HepG2 (cell line): Measurements from ENCODE around the gene MED13. TPM values are rescaled to one million over a fixed set of nuclear protein-coding genes. Genes with fewer than 3 reads are reported as not detected.
A peak's percentile ranks its signal among the peaks of the same experiment; 100 is the strongest.

Source experiments
- ATAC-seq: fragments of 200-7000 bp; cut with Tn5 transposase; 3 replicates; pipeline ENCODE4 v1.9.1; 2020; ENCODE audit warnings: mild to moderate bottlenecking, moderate library complexity
- BruUV-seq: library from RNA; stranded (reverse); fragments of 400-500 nt; replicated peaks from 2 replicates; lab custom pipeline; 2021; lab: Mats Ljungman, UMichigan
- CTCF ChIA-PET: fragments of 300-600 bp; formaldehyde crosslinking; extraction: SDS; loops from one replicate; lab custom pipeline; 2021; ENCODE audit warnings: low total read pairs, inconsistent platforms, low intra/inter-chr PET ratio; lab: Yijun Ruan, JAX
- POLR2A ChIA-PET: fragments of 350-600 bp; sonication (Branson Sonifier 250); formaldehyde crosslinking; loops from one replicate; lab custom pipeline; 2020; ENCODE audit warnings: antibody characterized with exemption, inconsistent platforms; lab: Yijun Ruan, JAX
- DNase-seq: peaks from one replicate; pipeline ENCODE4 v3.0.0-alpha.2; 2015; ENCODE audit warnings: low spot score
- FAIRE-seq: peaks from 3 replicates; lab custom pipeline; 2011; peaks lifted over from hg19 to GRCh38; lab: Jason Lieb, UNC
- H2AFZ ChIP-seq: one replicate; pipeline ENCODE4 v1.6.1; 2011; ENCODE audit warnings: low read length, inconsistent platforms
- H3K27ac ChIP-seq: fragments of 300-600 bp; 3 replicates; pipeline ENCODE4 v1.8.0; 2011; ENCODE audit warnings: mixed run types, mild to moderate bottlenecking, mixed read lengths, low read length, inconsistent platforms; ENCODE audit not compliant: insufficient read depth; ENCODE audit errors: extremely low read length
- H3K27me3 ChIP-seq, 2 experiments: fragments of 200-600 bp in 1 of 2; 2 replicates in 1 of 2; 3 replicates in 1 of 2; pipeline versions ENCODE4 v1.6.0 to v1.8.0; 2011; ENCODE audit warnings: low read length in 2 of 2, mild to moderate bottlenecking in 2 of 2, moderate library complexity in 2 of 2, inconsistent platforms in 1 of 2; ENCODE audit not compliant: insufficient read depth in 2 of 2, control insufficient read depth in 1 of 2
- H3K36me3 ChIP-seq, 2 experiments: fragments of 200-600 bp in 1 of 2; replicated peaks in 1 of 2; 2 replicates in 1 of 2; 3 replicates in 1 of 2; pipeline versions ENCODE4 v1.5.1 to v1.8.0; 2011; ENCODE audit warnings: low read length in 2 of 2, inconsistent platforms in 1 of 2; ENCODE audit not compliant: insufficient read depth in 2 of 2, control insufficient read depth in 1 of 2
- H3K4me1 ChIP-seq: 2 replicates; pipeline ENCODE4 v1.5.1; 2012; ENCODE audit warnings: low read length, inconsistent platforms; ENCODE audit not compliant: insufficient read depth
- H3K4me2 ChIP-seq: 2 replicates; pipeline ENCODE4 v1.6.0; 2011; ENCODE audit warnings: low read depth, low read length, inconsistent platforms
- H3K4me3 ChIP-seq, 3 experiments: fragments of 200-600 bp in 1 of 3; sonication (generic), shearing (Covaris generic) in 1 of 3; replicated peaks in 1 of 3; 2 replicates each; pipeline ENCODE4 v1.5.1; 2011 to 2016; ENCODE audit warnings: low read length in 3 of 3, inconsistent platforms in 2 of 3, low read depth in 2 of 3, mild to moderate bottlenecking in 2 of 3, control low read depth in 1 of 3, mixed read lengths in 1 of 3; ENCODE audit not compliant: insufficient read depth in 1 of 3
- H3K79me2 ChIP-seq: one replicate; pipeline ENCODE4 v1.6.1; 2011; ENCODE audit warnings: low read length, inconsistent platforms; ENCODE audit not compliant: insufficient read depth
- H3K9ac ChIP-seq: 2 replicates; pipeline ENCODE4 v1.6.0; 2011; ENCODE audit warnings: mild to moderate bottlenecking, low read depth, low read length, inconsistent platforms; ENCODE audit not compliant: insufficient read depth
- H3K9me3 ChIP-seq: 2 replicates; pipeline ENCODE4 v1.5.1; 2012; ENCODE audit warnings: mild to moderate bottlenecking, low read length
- H4K20me1 ChIP-seq: 2 replicates; pipeline ENCODE4 v1.6.0; 2011; ENCODE audit warnings: inconsistent platforms, mild to moderate bottlenecking, low read length, moderate library complexity; ENCODE audit not compliant: insufficient read depth
- HOXD1 ChIP-seq: sonication (generic); formaldehyde crosslinking; IDR thresholded peaks from 2 replicates; pipeline ENCODE4 v1.5.0; 2020; ENCODE audit warnings: missing genetic modification reagents
- IKZF1 ChIP-seq: fragments of 450-650 bp; IDR thresholded peaks from 2 replicates; pipeline ENCODE4 v1.7.1; 2016
- MTA3 ChIP-seq: sonication (generic); formaldehyde crosslinking; IDR thresholded peaks from 2 replicates; pipeline ENCODE4 v1.4.0; 2020; ENCODE audit warnings: missing genetic modification reagents
- TFDP2 ChIP-seq: sonication (generic); formaldehyde crosslinking; IDR thresholded peaks from 2 replicates; pipeline ENCODE4 v1.4.0; 2020; ENCODE audit warnings: missing genetic modification reagents
- ZBTB37 ChIP-seq: sonication (generic); formaldehyde crosslinking; IDR thresholded peaks from 2 replicates; pipeline ENCODE4 v1.4.0; 2020; ENCODE audit warnings: mild to moderate bottlenecking, missing genetic modification reagents
- ZNF619 ChIP-seq: sonication (generic); formaldehyde crosslinking; IDR thresholded peaks from 2 replicates; pipeline ENCODE4 v1.4.0; 2020; ENCODE audit warnings: mild to moderate bottlenecking, missing genetic modification reagents
- ZNF792 ChIP-seq: IDR thresholded peaks from 2 replicates; pipeline ENCODE4 v1.6.1; 2016
- WGBS: methylation state at CpG from one replicate; pipeline ENCODE4 v1.1.6; 2017; ENCODE audit warnings: low lambda C conversion rate; 5-methylcytosine and 5-hydroxymethylcytosine counted together
- in situ Hi-C: cut with HindIII; loops from 2 replicates; pipeline ENCODE4 v1.10.0; 2017; ENCODE audit warnings: low pct_unique_long_range_greater_than_20kb; ENCODE audit not compliant: extremely low pct_ligation_motif_present
- intact Hi-C: fragments of 100-400 bp; cut with micrococcal nuclease; formaldehyde crosslinking; loops from one replicate; pipeline ENCODE4 v1.10.0; 2022; ENCODE audit not compliant: unreplicated experiment
- polyA plus RNA-seq, 8 experiments: library from polyadenylated mRNA; depleted of rRNA in 3 of 8; stranded (reverse) in 7 of 8; unstranded in 1 of 8; fragments of >200 nt; fragmentation: Illumina TruSeq in 4 of 8; extraction: Trizol in 4 of 8; gene quantifications; 2 replicates each; pipeline versions ENCODE4 v1.2.1 to v1.2.3, GENCODE V29; 2011 to 2016; ENCODE audit warnings: low read depth in 4 of 8, missing spikeins in 1 of 8, mixed read lengths in 1 of 8; ENCODE audit not compliant: insufficient read depth in 1 of 8
- total RNA-seq, 5 experiments: library from RNA; depleted of rRNA; stranded (reverse); fragments of >200 nt; fragmentation: Illumina TruSeq; extraction: Trizol; gene quantifications; 2 replicates each; pipeline ENCODE4 v1.2.3, GENCODE V29; 2016; ENCODE audit warnings: low read depth in 1 of 5
- TF ChIP-seq, protein P1 (sequence below): sonication (generic); formaldehyde crosslinking; IDR thresholded peaks from 2 replicates; pipeline ENCODE4 v1.4.0; 2020; ENCODE audit warnings: missing genetic modification reagents, low read depth, mild to moderate bottlenecking, borderline replicate concordance
- TF ChIP-seq, protein P2 (sequence below): sonication (generic); formaldehyde crosslinking; IDR thresholded peaks from 2 replicates; pipeline ENCODE4 v1.9.0; 2021; ENCODE audit warnings: mild to moderate bottlenecking, missing genetic modification reagents

The MED13 gene
- total and polyA plus RNA-seq, 2 of the 13 experiments (the other 11 are each of a cell fraction or from before 2014, with no cell fraction given): 27.4 to 69.1 TPM

- TF ChIP-seq, protein P1, sequence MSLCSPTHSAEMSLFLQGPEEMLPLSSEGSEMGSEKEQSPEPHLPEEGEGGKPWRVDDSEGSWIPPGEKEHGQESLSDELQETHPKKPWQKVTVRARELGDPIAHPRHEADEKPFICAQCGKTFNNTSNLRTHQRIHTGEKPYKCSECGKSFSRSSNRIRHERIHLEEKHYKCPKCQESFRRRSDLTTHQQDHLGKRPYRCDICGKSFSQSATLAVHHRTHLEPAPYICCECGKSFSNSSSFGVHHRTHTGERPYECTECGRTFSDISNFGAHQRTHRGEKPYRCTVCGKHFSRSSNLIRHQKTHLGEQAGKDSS (CRISPR knock-in tag): no peak
- TF ChIP-seq ZNF792 (CRISPR knock-in tag) (no peak), ZNF619 (CRISPR knock-in tag) (no peak)
- TF ChIP-seq, all 625 proteins: peak for 0
Measured at GRCh38 chr17:62062944-62063343, 2.1 kb downstream of the MED13 start (continued).

- no peak overlapping the region for H3K27ac ChIP-seq
- intact Hi-C loops: no loop called here
- ATAC-seq: no peak
Measured at GRCh38 chr17:62062302-62062701, 2.8 kb downstream of the MED13 start.

More at GRCh38 chr17:62062302-62062701, 2.8 kb downstream of the MED13 start:
- no peaks in the 10 kb centered on the region; a peak in 1 of 5 replicates for H3K27me3 ChIP-seq
- BruUV-seq: no TSS peak
- 42% methylated on average over 1 of the region's 1 CpG for WGBS
- in situ Hi-C loops: no loop called here
- H3K4me1 ChIP-seq: peaks cover 76% of the 10 kb centered on the region
- DNase-seq (no peak), FAIRE-seq (no peak)
- ChIA-PET CTCF (no interaction called here), POLR2A (interaction anchor here (0.9 to 2.5 kb wide), 2 partner anchors 9 to 47 kb away, joined by 3 to 7 read pairs; no protein-coding TSS in a partner anchor)
- peak overlapping the region; percentile 78 for H3K4me2 ChIP-seq
- no peak overlapping the region for H2AFZ ChIP-seq
- H3K36me3 ChIP-seq: peaks cover 3 to 13% of the 10 kb centered on the region in 2 experiments; a peak in 4 of 5 replicates
- TF ChIP-seq MTA3 (no peak), HOXD1 (CRISPR knock-in tag) (no peak), IKZF1 (no peak), ZBTB37 (CRISPR knock-in tag) (no peak), TFDP2 (CRISPR knock-in tag) (no peak)
- TF ChIP-seq, protein P2, sequence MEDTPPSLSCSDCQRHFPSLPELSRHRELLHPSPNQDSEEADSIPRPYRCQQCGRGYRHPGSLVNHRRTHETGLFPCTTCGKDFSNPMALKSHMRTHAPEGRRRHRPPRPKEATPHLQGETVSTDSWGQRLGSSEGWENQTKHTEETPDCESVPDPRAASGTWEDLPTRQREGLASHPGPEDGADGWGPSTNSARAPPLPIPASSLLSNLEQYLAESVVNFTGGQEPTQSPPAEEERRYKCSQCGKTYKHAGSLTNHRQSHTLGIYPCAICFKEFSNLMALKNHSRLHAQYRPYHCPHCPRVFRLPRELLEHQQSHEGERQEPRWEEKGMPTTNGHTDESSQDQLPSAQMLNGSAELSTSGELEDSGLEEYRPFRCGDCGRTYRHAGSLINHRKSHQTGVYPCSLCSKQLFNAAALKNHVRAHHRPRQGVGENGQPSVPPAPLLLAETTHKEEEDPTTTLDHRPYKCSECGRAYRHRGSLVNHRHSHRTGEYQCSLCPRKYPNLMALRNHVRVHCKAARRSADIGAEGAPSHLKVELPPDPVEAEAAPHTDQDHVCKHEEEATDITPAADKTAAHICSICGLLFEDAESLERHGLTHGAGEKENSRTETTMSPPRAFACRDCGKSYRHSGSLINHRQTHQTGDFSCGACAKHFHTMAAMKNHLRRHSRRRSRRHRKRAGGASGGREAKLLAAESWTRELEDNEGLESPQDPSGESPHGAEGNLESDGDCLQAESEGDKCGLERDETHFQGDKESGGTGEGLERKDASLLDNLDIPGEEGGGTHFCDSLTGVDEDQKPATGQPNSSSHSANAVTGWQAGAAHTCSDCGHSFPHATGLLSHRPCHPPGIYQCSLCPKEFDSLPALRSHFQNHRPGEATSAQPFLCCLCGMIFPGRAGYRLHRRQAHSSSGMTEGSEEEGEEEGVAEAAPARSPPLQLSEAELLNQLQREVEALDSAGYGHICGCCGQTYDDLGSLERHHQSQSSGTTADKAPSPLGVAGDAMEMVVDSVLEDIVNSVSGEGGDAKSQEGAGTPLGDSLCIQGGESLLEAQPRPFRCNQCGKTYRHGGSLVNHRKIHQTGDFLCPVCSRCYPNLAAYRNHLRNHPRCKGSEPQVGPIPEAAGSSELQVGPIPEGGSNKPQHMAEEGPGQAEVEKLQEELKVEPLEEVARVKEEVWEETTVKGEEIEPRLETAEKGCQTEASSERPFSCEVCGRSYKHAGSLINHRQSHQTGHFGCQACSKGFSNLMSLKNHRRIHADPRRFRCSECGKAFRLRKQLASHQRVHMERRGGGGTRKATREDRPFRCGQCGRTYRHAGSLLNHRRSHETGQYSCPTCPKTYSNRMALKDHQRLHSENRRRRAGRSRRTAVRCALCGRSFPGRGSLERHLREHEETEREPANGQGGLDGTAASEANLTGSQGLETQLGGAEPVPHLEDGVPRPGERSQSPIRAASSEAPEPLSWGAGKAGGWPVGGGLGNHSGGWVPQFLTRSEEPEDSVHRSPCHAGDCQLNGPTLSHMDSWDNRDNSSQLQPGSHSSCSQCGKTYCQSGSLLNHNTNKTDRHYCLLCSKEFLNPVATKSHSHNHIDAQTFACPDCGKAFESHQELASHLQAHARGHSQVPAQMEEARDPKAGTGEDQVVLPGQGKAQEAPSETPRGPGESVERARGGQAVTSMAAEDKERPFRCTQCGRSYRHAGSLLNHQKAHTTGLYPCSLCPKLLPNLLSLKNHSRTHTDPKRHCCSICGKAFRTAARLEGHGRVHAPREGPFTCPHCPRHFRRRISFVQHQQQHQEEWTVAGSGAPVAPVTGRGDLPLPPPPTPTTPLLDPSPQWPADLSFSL (CRISPR knock-in tag): peak; percentile 77; the same call in 1 of the 2 replicates
- no peaks in the 10 kb centered on the region for H3K9me3 ChIP-seq
- H3K9ac ChIP-seq: peak overlapping the region; percentile 88; the same call in 1 of the 2 replicates
- peaks cover 80% of the 10 kb centered on the region for H3K79me2 ChIP-seq
- peaks cover 59% of the 10 kb centered on the region for H4K20me1 ChIP-seq
- peak overlapping the region; percentile 62 to 100 (median 96); a peak in 5 of 6 replicates for H3K4me3 ChIP-seq
